ENCODE data around the gene ABCA8.

Gene ABCA8

GRCh38 chr17:68910251-68910705, 44.9 kb downstream of the ABCA8 start:
- DNase-seq (ENCODE audit: extremely low read depth, low read depth): no peak
- TF ChIP-seq CTCF (IDR thresholded peaks at IDR 0.05; ENCODE audit: low read depth, low read length, missing control alignments): no peak

GRCh38 chr17:68909066-68909465, 46.1 kb downstream of the ABCA8 start:
- H3K4me3 ChIP-seq (replicated peaks; ENCODE audit: low read depth, low read length): no peak overlapping the region
- peak; percentile 86 for DNase-seq (ENCODE audit: extremely low read depth, low read depth)
- TF ChIP-seq CTCF (IDR thresholded peaks at IDR 0.05; ENCODE audit: low read depth, low read length, missing control alignments): no peak

More at GRCh38 chr17:68910251-68910705, 44.9 kb downstream of the ABCA8 start:
- H3K4me3 ChIP-seq (replicated peaks; ENCODE audit: low read depth, low read length): no peak overlapping the region

GRCh38 chr17:68908045-68908444, 47.1 kb downstream of the ABCA8 start:
- DNase-seq (ENCODE audit: extremely low read depth, low read depth): no peak
- TF ChIP-seq CTCF (IDR thresholded peaks at IDR 0.05; ENCODE audit: low read depth, low read length, missing control alignments): no peak
- no peak overlapping the region for H3K4me3 ChIP-seq (replicated peaks; ENCODE audit: low read depth, low read length)

GRCh38 chr17:68906638-68907037, 48.6 kb downstream of the ABCA8 start:
- TF ChIP-seq CTCF (IDR thresholded peaks at IDR 0.05; ENCODE audit: low read depth, low read length, missing control alignments): peak; percentile 22
- H3K4me3 ChIP-seq (replicated peaks; ENCODE audit: low read depth, low read length): no peak overlapping the region
- no peak for DNase-seq (ENCODE audit: extremely low read depth, low read depth)

- no peak overlapping the region for H3K4me3 ChIP-seq (replicated peaks; ENCODE audit: low read depth, low read length)
- no peak for DNase-seq (ENCODE audit: extremely low read depth, low read depth)
- TF ChIP-seq CTCF (IDR thresholded peaks at IDR 0.05; ENCODE audit: low read depth, low read length, missing control alignments): no peak
Observed at GRCh38 chr17:68903286-68903685, 51.9 kb downstream of the ABCA8 start.

- no peak for TF ChIP-seq CTCF (IDR thresholded peaks at IDR 0.05; ENCODE audit: low read depth, low read length, missing control alignments)
- DNase-seq (ENCODE audit: extremely low read depth, low read depth): no peak
- H3K4me3 ChIP-seq (replicated peaks; ENCODE audit: low read depth, low read length): no peak overlapping the region
Observed at GRCh38 chr17:68897557-68897956, 57.6 kb downstream of the ABCA8 start.

GRCh38 chr17:68892658-68893057, 62.5 kb downstream of the ABCA8 start:
- TF ChIP-seq CTCF (IDR thresholded peaks at IDR 0.05; ENCODE audit: low read depth, low read length, missing control alignments): no peak
- no peak for DNase-seq (ENCODE audit: extremely low read depth, low read depth)
- no peak overlapping the region for H3K4me3 ChIP-seq (replicated peaks; ENCODE audit: low read depth, low read length)
